Caco-2 (cell line): ENCODE results near the gene IDH2. TPM values are rescaled to one million over a fixed set of nuclear protein-coding genes. Genes with fewer than 3 reads are reported as not detected.

ENCODE experiments used
- BruUV-seq: library from RNA; stranded (reverse); fragments of 400-500 nt; replicated peaks from 2 replicates; lab custom pipeline; 2021; lab: Mats Ljungman, UMichigan
- CTCF ChIA-PET: fragments of 300-600 bp; sonication (Branson Sonifier 250); formaldehyde crosslinking; loops from one replicate; lab custom pipeline; 2022; ENCODE audit warnings: antibody characterized with exemption; lab: Charles Lee
- POLR2A ChIA-PET: fragments of 300-600 bp; sonication (Branson Sonifier 250); formaldehyde crosslinking; loops from one replicate; lab custom pipeline; 2022; ENCODE audit warnings: antibody characterized with exemption; lab: Charles Lee
- DNase-seq, 2 experiments: peaks; one replicate each; pipeline versions ENCODE4 v3.0.0 to v3.0.0-alpha.2; 2020 to 2022
- H3K27me3 ChIP-seq: replicated peaks from 2 replicates; pipeline ENCODE4 v1.6.0; 2011; ENCODE audit warnings: low read length; ENCODE audit not compliant: control insufficient read depth, insufficient read depth
- H3K36me3 ChIP-seq: 2 replicates; pipeline ENCODE4 v1.5.1; 2011; ENCODE audit warnings: low read length; ENCODE audit not compliant: control insufficient read depth, insufficient read depth
- H3K4me1 ChIP-seq: fragments of 250-450 bp; sonication (Bioruptor Pico); 2 replicates; pipeline ENCODE4 v1.5.1; 2020; ENCODE audit warnings: mild to moderate bottlenecking
- H3K4me3 ChIP-seq: 2 replicates; pipeline ENCODE4 v1.5.1; 2011; ENCODE audit warnings: low read depth, mild to moderate bottlenecking, control low read depth, low read length
- H3K9me3 ChIP-seq: fragments of 250-450 bp; sonication (Bioruptor Pico); 2 replicates; pipeline ENCODE4 v1.5.1; 2020; ENCODE audit warnings: mild to moderate bottlenecking, moderate library complexity
- H3K27ac Mint-ChIP-seq: one replicate; pipeline ENCODE4 v1.8.0; 2022; ENCODE audit warnings: mixed read lengths; ENCODE audit not compliant: unreplicated experiment
- H3K27me3 Mint-ChIP-seq: one replicate; pipeline ENCODE4 v1.8.0; 2022; ENCODE audit warnings: mixed read lengths; ENCODE audit not compliant: insufficient read depth, unreplicated experiment
- H3K36me3 Mint-ChIP-seq: one replicate; pipeline ENCODE4 v1.8.0; 2022; ENCODE audit warnings: mild to moderate bottlenecking, mixed read lengths; ENCODE audit not compliant: insufficient read depth, unreplicated experiment
- H3K4me1 Mint-ChIP-seq: one replicate; pipeline ENCODE4 v1.8.0; 2022; ENCODE audit warnings: low read depth, mixed read lengths; ENCODE audit not compliant: unreplicated experiment
- H3K4me3 Mint-ChIP-seq: one replicate; pipeline ENCODE4 v1.8.0; 2022; ENCODE audit warnings: mild to moderate bottlenecking, moderate library complexity, mixed read lengths; ENCODE audit not compliant: unreplicated experiment
- H3K9me3 Mint-ChIP-seq: one replicate; pipeline ENCODE4 v1.8.0; 2022; ENCODE audit warnings: mixed read lengths; ENCODE audit not compliant: unreplicated experiment
- CTCF ChIP-seq, 2 experiments: fragments of 200-600 bp in 1 of 2; IDR thresholded peaks; 1 replicate in 1 of 2; 2 replicates in 1 of 2; pipeline versions ENCODE4 v1.5.1 to v1.8.0; 2011 to 2022; ENCODE audit warnings: antibody characterized with exemption in 1 of 2, control low read depth in 1 of 2, inconsistent platforms in 1 of 2, low read depth in 1 of 2, low read length in 1 of 2, mild to moderate bottlenecking in 1 of 2, moderate library complexity in 1 of 2; ENCODE audit not compliant: insufficient read depth in 1 of 2, severe bottlenecking in 1 of 2, unreplicated experiment in 1 of 2
- intact Hi-C: fragments of 100-400 bp; cut with micrococcal nuclease; formaldehyde crosslinking; loops from one replicate; pipeline ENCODE4 v1.10.0; 2022; ENCODE audit not compliant: unreplicated experiment
- total RNA-seq: library from RNA; stranded (reverse); gene quantifications from 2 replicates; pipeline ENCODE4 v1.2.3, GENCODE V29; 2022

The IDH2 gene
- total RNA-seq, 1 experiment from 2014 or later = 28.7 TPM

GRCh38 chr15:90138071-90138833, 36.0 kb upstream of the IDH2 start:
- ChIA-PET CTCF (interaction anchor here (0.5 kb wide), 1 partner anchor 137 kb away, joined by 3 read pairs; the partner anchor contains the start of gene ZNF710), POLR2A (no interaction called here)
- Mint-ChIP-seq H3K4me1 (no peaks in the 10 kb centered on the region), H3K4me3 (no peak overlapping the region), H3K9me3 (no peaks in the 10 kb centered on the region), H3K27ac (no peak overlapping the region), H3K27me3 (peaks cover 11% of the 10 kb centered on the region), H3K36me3 (no peaks in the 10 kb centered on the region)
- intact Hi-C loops = no loop called here
- no peak for TF ChIP-seq CTCF (IDR thresholded peaks at IDR 0.05; ENCODE audit: insufficient read depth in 1 of 2, low read depth in 1 of 2, low read length in 1 of 2, severe bottlenecking in 1 of 2, unreplicated experiment in 1 of 2)
- H3K27me3 ChIP-seq = no peaks in the 10 kb centered on the region
- H3K4me3 ChIP-seq = no peak overlapping the region
- no peaks in the 10 kb centered on the region for H3K36me3 ChIP-seq
- no peaks in the 10 kb centered on the region for H3K4me1 ChIP-seq
- 0 out of 2 replicates have a peak, but pooled peaks cover 4% of the 10 kb centered on the region for H3K9me3 ChIP-seq
- no peak for DNase-seq
- no TSS peak for BruUV-seq

- Histone ChIP-seq H3K4me3 (no peak overlapping the region), H3K4me1 (no peaks in the 10 kb centered on the region), H3K27me3 (no peaks in the 10 kb centered on the region), H3K9me3 (no peaks in the 10 kb centered on the region), H3K36me3 (no peaks in the 10 kb centered on the region)
- TF ChIP-seq CTCF (IDR thresholded peaks at IDR 0.05; ENCODE audit: insufficient read depth in 1 of 2, low read depth in 1 of 2, low read length in 1 of 2, severe bottlenecking in 1 of 2, unreplicated experiment in 1 of 2) = no peak
- no peaks in the 10 kb centered on the region for H3K36me3 Mint-ChIP-seq
- H3K4me1 Mint-ChIP-seq = no peaks in the 10 kb centered on the region
- no peak overlapping the region for H3K4me3 Mint-ChIP-seq
- ChIA-PET CTCF (no interaction called here), POLR2A (no interaction called here)
- no peak overlapping the region for H3K27ac Mint-ChIP-seq
- BruUV-seq = no TSS peak
- peaks cover 13% of the 10 kb centered on the region for H3K27me3 Mint-ChIP-seq
- intact Hi-C loops = no loop called here
- no peak for DNase-seq
- no peaks in the 10 kb centered on the region for H3K9me3 Mint-ChIP-seq
Observed at GRCh38 chr15:90132437-90132836, 30.2 kb upstream of the IDH2 start.

- H3K9me3 Mint-ChIP-seq = no peaks in the 10 kb centered on the region
- no peaks in the 10 kb centered on the region for H3K36me3 Mint-ChIP-seq
- no peaks in the 10 kb centered on the region for H3K4me1 Mint-ChIP-seq
- no peak for TF ChIP-seq CTCF (IDR thresholded peaks at IDR 0.05; ENCODE audit: insufficient read depth in 1 of 2, low read depth in 1 of 2, low read length in 1 of 2, severe bottlenecking in 1 of 2, unreplicated experiment in 1 of 2)
- DNase-seq = no peak
- no peak overlapping the region for H3K4me3 Mint-ChIP-seq
- intact Hi-C loops = no loop called here
- CTCF ChIA-PET = no interaction called here
- Histone ChIP-seq H3K4me1 (no peaks in the 10 kb centered on the region), H3K27me3 (no peaks in the 10 kb centered on the region), H3K36me3 (no peaks in the 10 kb centered on the region), H3K9me3 (no peaks in the 10 kb centered on the region), H3K4me3 (no peak overlapping the region)
- H3K27me3 Mint-ChIP-seq = peaks cover 13% of the 10 kb centered on the region
- no TSS peak for BruUV-seq
- no peak overlapping the region for H3K27ac Mint-ChIP-seq
- POLR2A ChIA-PET = no interaction called here
Observed at GRCh38 chr15:90131848-90132247, 29.6 kb upstream of the IDH2 start.
